RWPE1 (cell line): ENCODE measurements around the gene LBH.

Experiments used
- CTCF ChIA-PET: fragments of 350-600 bp; sonication (Branson Sonifier 250); formaldehyde crosslinking; extraction: SDS; loops from one replicate; lab custom pipeline; 2021; lab: Yijun Ruan, JAX
- POLR2A ChIA-PET: fragments of 400-600 bp; formaldehyde crosslinking; extraction: SDS; loops from one replicate; lab custom pipeline; 2020; ENCODE audit warnings: antibody characterized with exemption; ENCODE audit not compliant: low non-redundant PET; lab: Yijun Ruan, JAX
- DNase-seq: peaks from one replicate; pipeline ENCODE4 v3.0.0; 2012; ENCODE audit warnings: low spot score
- H3K27ac ChIP-seq: fragments of 450-650 bp; 2 replicates; pipeline ENCODE4 v1.5.1; 2017
- TF ChIP-seq, protein P1 (sequence below): fragments of 450-650 bp; conservative IDR thresholded peaks from 2 replicates; pipeline ENCODE4 v1.5.1; 2017; ENCODE audit warnings: low read depth, mild to moderate bottlenecking

Gene LBH

DNA sequence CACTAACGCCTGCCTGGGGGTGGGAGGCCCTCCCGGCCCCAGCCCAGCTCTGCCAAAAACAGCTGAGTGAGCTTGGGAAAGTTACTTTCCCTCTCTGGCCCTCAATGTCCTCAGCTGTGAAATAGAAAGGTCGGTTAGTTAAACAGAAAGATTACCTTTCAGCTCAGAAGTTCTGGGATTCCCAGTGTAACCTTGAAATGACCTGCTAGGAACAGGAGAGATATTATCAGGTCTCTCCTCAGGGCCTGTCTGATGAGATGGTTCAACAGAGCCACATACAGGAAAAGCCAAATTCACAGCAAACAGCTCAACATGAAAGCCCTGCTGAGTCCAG lies 68.8 kb downstream of the LBH start:
- CTCF ChIA-PET = interaction anchor here (0.5 kb wide), 1 partner anchor 13 kb away, joined by 5 read pairs; no protein-coding TSS in a partner anchor
- POLR2A ChIA-PET = no interaction called here
- no peak for DNase-seq
- no peak overlapping the region for H3K27ac ChIP-seq
- TF ChIP-seq, protein P1, sequence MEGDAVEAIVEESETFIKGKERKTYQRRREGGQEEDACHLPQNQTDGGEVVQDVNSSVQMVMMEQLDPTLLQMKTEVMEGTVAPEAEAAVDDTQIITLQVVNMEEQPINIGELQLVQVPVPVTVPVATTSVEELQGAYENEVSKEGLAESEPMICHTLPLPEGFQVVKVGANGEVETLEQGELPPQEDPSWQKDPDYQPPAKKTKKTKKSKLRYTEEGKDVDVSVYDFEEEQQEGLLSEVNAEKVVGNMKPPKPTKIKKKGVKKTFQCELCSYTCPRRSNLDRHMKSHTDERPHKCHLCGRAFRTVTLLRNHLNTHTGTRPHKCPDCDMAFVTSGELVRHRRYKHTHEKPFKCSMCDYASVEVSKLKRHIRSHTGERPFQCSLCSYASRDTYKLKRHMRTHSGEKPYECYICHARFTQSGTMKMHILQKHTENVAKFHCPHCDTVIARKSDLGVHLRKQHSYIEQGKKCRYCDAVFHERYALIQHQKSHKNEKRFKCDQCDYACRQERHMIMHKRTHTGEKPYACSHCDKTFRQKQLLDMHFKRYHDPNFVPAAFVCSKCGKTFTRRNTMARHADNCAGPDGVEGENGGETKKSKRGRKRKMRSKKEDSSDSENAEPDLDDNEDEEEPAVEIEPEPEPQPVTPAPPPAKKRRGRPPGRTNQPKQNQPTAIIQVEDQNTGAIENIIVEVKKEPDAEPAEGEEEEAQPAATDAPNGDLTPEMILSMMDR = no peak

DNA sequence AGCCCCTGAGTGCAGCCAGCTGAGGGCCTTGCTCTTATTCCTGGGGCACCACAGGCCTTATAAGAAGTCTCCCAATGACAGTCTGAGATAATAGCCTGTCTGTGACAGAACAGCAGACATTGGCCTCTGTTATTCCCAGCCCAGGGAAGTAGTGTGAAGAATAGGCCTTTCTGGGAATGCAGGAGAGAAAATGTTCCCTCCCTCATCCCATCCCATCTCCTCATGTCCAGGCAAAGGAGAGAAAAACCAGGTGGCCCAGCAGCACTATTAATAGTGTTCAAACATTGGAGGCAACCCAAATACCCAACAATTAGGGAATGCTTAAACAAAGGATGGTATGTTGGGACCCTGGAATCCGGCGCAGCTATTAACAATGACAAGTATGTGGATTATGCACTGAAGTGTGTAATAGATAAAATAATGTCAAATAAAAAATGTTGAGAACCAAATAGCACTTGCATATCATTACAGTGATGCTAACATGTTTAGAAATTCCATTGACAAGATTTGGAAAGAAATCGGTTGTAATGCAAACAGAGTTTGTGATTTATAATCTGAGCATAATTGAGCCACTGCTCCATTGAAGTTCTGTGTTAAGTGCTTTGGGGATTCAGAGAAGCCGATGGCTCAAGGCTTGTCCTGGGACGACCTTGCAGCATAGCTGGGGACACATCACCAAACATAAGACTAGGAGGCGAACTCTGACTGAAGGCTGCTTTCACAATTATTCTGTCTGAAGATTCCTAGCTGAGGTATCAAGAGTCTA lies 69.3 kb downstream of the LBH start:
- TF ChIP-seq, protein P1 = no peak
- no peak overlapping the region for H3K27ac ChIP-seq
- POLR2A ChIA-PET = no interaction called here
- no peak for DNase-seq
- CTCF ChIA-PET = interaction anchor here (0.6 kb wide), 1 partner anchor 9 kb away, joined by 6 read pairs; no protein-coding TSS in a partner anchor

DNA sequence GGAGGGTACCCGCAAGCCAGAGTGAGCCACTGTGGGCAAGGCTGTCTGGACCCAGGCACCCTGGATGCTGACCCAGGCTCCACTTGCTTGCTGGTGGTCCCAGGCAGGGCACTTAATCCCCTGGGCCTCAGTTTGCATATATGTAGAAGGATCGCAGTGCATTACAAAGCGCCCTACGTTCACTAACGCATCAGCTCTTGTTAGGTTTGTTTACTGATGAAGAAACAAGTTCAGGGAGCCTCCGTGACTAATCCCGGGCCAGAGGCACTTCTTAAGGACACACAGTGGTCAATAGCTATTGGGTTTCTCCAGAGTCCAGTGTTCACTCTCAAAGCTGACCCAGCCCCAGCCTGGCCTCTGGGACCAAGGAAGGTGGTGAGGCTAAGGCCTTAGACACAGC lies 70.2 kb downstream of the LBH start:
- POLR2A ChIA-PET = no interaction called here
- no peak for DNase-seq
- CTCF ChIA-PET = interaction anchor here (0.6 kb wide), 1 partner anchor 1808 kb away, joined by 4 read pairs; no protein-coding TSS in a partner anchor
- H3K27ac ChIP-seq = no peak overlapping the region
- TF ChIP-seq, protein P1 = no peak

DNA sequence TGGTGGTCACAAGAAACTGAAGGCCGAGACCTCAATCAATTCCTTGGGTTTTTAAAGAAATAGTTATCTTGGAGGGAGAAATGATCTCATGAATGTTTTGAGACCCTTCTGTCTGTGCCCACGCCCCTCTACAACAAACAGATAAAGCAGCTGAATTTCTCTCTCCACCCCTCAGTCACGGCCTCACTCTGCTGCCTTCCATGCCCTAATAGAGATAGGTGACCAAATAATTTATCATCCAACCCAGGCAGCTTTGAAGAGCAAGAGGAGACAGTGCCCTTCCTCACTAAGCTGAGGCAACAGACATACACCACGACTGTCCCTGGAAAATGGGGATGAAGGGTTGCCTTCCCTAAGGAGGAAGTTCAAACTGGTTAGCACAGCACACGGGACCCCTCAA lies 71.2 kb downstream of the LBH start:
- ChIA-PET POLR2A (no interaction called here), CTCF (no interaction called here)
- DNase-seq = no peak
- TF ChIP-seq, protein P1 = no peak
- no peak overlapping the region for H3K27ac ChIP-seq

DNA sequence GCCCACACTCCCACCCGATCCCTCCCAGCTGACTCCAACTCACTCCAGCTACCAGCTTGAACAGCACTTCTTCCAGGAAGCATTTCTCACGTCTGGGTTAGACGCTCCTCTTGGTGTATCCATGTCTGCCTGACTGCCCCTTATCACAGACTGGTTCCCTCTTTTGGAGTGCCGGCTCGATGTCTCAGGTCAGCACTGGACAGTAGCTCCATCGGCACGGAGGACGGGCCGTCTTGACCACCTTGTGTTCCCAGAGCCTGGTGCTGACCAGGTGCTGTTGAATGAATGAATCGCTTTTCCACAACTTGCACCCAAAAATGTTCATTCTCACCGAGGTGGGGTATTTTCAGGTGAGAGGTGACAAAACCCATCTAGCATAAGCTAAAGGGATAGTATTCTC lies 71.8 kb downstream of the LBH start:
- TF ChIP-seq, protein P1 = no peak
- no peak overlapping the region for H3K27ac ChIP-seq
- DNase-seq = no peak
- CTCF ChIA-PET = no interaction called here
- POLR2A ChIA-PET = no interaction called here

DNA sequence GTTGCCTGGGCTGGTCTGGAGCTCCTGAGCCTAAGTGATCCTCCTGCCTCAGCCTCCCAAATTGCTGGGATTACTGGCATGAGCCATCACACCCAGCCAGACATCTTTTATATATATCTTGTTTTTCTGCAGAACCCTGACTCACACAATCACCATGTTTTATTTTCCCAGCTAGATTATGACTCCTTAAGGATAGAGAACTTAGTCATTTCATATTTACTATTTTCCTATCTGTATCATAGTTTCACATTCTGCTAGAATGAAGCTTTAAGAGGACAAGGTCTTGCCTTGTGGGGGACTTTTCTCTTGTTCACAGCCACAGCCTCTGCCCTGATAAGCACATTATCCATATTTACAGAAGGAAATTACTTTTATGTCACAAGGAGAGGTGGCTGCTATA lies 73.9 kb downstream of the LBH start:
- TF ChIP-seq, protein P1 = no peak
- H3K27ac ChIP-seq = no peak overlapping the region
- POLR2A ChIA-PET = no interaction called here
- DNase-seq = no peak
- CTCF ChIA-PET = interaction anchor here (0.7 kb wide), 1 partner anchor 68 kb away, joined by 3 read pairs; no protein-coding TSS in a partner anchor
